ENCODE results near the gene ENTPD7.

Gene ENTPD7

DNA sequence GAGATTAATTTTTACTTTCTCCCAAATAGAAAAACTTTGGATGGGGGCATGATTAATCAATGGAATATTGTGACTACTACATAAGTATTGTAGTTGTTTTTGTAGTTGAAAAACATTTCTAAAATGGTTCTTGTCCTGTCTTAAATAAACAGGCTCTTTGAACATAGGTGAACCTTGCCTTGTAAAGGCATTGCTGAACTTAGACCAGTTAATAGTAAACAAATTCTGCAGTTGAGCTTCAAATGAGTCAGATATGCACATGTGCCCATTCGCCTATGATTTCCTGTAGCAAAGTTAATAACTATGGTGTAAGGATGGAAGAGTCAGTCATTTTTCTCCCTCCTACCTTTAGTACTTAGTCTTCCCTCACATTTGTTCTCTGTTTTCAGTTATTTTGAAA lies 95.4 kb downstream of the ENTPD7 start:
- Histone ChIP-seq H3K4me3 (ENCODE audit: low read depth in 1 of 2, low read length in 2 of 2) (no peak overlapping the region), H3K27ac (ENCODE audit: low read length) (no peak overlapping the region), H3K27me3 (ENCODE audit: low read depth, low read length) (no peaks in the 10 kb centered on the region), H3K36me3 (ENCODE audit: control insufficient read depth in 1 of 2, insufficient read depth in 2 of 2, low read length in 2 of 2) (peaks cover 40 to 78% of the 10 kb centered on the region in 2 donors), H3K9me3 (ENCODE audit: control insufficient read depth in 1 of 2, low read length in 2 of 2) (no peaks in the 10 kb centered on the region), H3K4me1 (ENCODE audit: control insufficient read depth in 1 of 2, insufficient read depth in 2 of 2, low read length in 2 of 2) (no peaks in the 10 kb centered on the region)

All from muscle layer of duodenum (tissue), 2 donors.